Left lung (tissue), 10 donors: ENCODE measurements around the gene BAZ1A. TPM values are rescaled to one million over a fixed set of nuclear protein-coding genes. Genes with fewer than 3 reads are reported as not detected.

Experiments
- ATAC-seq: fragments of 200-7000 bp; cut with Tn5 transposase; one replicate; pipeline ENCODE4 v1.9.1; 2020; ENCODE audit warnings: moderate library complexity
- DNase-seq, 4 donors: peaks; one replicate each; pipeline ENCODE4 v3.0.0-alpha.2; 2013 to 2020
- H3K27ac ChIP-seq, 2 donors: fragments of 200-600 bp; sonication (generic) in 1 of 2; one replicate each; pipeline versions ENCODE4 v1.5.0 to v1.8.0; 2020 to 2021
- H3K27me3 ChIP-seq, 2 donors: fragments of 200-600 bp; sonication (generic) in 1 of 2; one replicate each; pipeline versions ENCODE4 v1.5.0 to v1.8.0; 2020 to 2021
- H3K36me3 ChIP-seq, 2 donors: fragments of 200-600 bp; sonication (generic) in 1 of 2; one replicate each; pipeline versions ENCODE4 v1.5.0 to v1.8.0; 2020 to 2021
- H3K4me1 ChIP-seq, 2 donors: fragments of 200-600 bp; one replicate each; pipeline ENCODE4 v1.8.0; 2021
- H3K4me3 ChIP-seq, 2 donors: fragments of 200-600 bp; sonication (generic) in 1 of 2; one replicate each; pipeline versions ENCODE4 v1.5.0 to v1.8.0; 2020 to 2021; ENCODE audit warnings: mild to moderate bottlenecking in 1 of 2
- H3K9me3 ChIP-seq, 2 donors: fragments of 200-600 bp; sonication (generic) in 1 of 2; one replicate each; pipeline versions ENCODE4 v1.5.0 to v1.8.0; 2020 to 2021
- intact Hi-C, 2 donors: fragments of 100-400 bp; cut with DNase I; formaldehyde crosslinking; loops; one replicate each; pipeline versions ENCODE4 v1.11.2 to v1.14.2; 2022
- polyA plus RNA-seq, 6 donors: library from polyadenylated mRNA; unstranded; fragments of 120-200 nt; gene quantifications; one replicate each; pipeline ENCODE4 v1.2.1, GENCODE V29; 2013; ENCODE audit not compliant: insufficient read length in 6 of 6
- total RNA-seq, 2 donors: library from RNA; stranded (reverse); fragmentation: NEBNext Ultra II Directional; extraction: Animal tissue kit (Norgen Biotek cat#: 25700); gene quantifications; one replicate each; pipeline ENCODE4 v1.2.1, GENCODE V29; 2021
- TF ChIP-seq, protein P1 (sequence below), 2 donors: fragments of 200-600 bp; sonication (generic) in 1 of 2; IDR thresholded peaks; one replicate each; pipeline versions ENCODE4 v1.5.0 to v1.8.0; 2021; ENCODE audit warnings: antibody characterized with exemption in 2 of 2
- donor health status: DM: no; HTN: yes; CAD: no.
- donor health status: DM: no; HTN: no; CAD: no.

Gene BAZ1A
- total and polyA plus RNA-seq, 8 donors: 30.4 to 50.4 (median 33.9) TPM

GRCh38 chr14:34776611-34777010 is 98.5 kb downstream of the BAZ1A start:
- TF ChIP-seq, protein P1, sequence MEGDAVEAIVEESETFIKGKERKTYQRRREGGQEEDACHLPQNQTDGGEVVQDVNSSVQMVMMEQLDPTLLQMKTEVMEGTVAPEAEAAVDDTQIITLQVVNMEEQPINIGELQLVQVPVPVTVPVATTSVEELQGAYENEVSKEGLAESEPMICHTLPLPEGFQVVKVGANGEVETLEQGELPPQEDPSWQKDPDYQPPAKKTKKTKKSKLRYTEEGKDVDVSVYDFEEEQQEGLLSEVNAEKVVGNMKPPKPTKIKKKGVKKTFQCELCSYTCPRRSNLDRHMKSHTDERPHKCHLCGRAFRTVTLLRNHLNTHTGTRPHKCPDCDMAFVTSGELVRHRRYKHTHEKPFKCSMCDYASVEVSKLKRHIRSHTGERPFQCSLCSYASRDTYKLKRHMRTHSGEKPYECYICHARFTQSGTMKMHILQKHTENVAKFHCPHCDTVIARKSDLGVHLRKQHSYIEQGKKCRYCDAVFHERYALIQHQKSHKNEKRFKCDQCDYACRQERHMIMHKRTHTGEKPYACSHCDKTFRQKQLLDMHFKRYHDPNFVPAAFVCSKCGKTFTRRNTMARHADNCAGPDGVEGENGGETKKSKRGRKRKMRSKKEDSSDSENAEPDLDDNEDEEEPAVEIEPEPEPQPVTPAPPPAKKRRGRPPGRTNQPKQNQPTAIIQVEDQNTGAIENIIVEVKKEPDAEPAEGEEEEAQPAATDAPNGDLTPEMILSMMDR (IDR thresholded peaks at IDR 0.05): no peak
- H3K9me3 ChIP-seq: no peaks in the 10 kb centered on the region
- no peak for DNase-seq
- H3K4me1 ChIP-seq: peaks cover 0 to 12% of the 10 kb centered on the region in 2 donors
- no peak overlapping the region for H3K27ac ChIP-seq
- no peak overlapping the region for H3K4me3 ChIP-seq
- peaks cover 0 to 97% of the 10 kb centered on the region in 2 donors for H3K36me3 ChIP-seq
- ATAC-seq: no peak
- intact Hi-C loops: no loop called here
- no peaks in the 10 kb centered on the region for H3K27me3 ChIP-seq

GRCh38 chr14:34775922-34776321 is 99.2 kb downstream of the BAZ1A start:
- Histone ChIP-seq H3K4me3 (no peak overlapping the region), H3K4me1 (peaks cover 0 to 5% of the 10 kb centered on the region in 2 donors), H3K36me3 (peaks cover 0 to 97% of the 10 kb centered on the region in 2 donors), H3K9me3 (no peaks in the 10 kb centered on the region), H3K27ac (no peak overlapping the region), H3K27me3 (no peaks in the 10 kb centered on the region)
- intact Hi-C loops: no loop called here
- no peak for ATAC-seq
- no peak for DNase-seq
- TF ChIP-seq, protein P1 (IDR thresholded peaks at IDR 0.05): no peak

DNA sequence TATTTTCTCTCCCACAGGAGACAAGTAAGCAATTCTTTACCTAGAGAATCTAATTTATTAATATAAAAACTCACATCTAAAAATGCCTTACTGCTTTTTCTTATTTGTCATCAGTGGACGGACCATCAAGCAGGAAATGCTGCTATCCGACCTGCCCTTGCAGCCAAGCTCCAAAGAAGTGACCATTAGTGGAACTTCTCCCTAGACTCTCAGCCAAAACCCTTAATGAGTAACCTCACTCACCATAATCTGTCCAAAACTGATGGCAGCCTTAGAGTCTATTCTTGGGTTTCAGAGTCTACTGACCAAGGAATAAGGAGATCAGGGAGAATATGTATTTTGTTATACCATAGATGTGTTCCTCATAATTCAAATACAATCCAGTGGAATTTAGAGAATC is 99.8 kb downstream of the BAZ1A start:
- ATAC-seq (no peak), DNase-seq (no peak)
- H3K9me3 ChIP-seq: no peaks in the 10 kb centered on the region
- peaks cover 0 to 97% of the 10 kb centered on the region in 2 donors for H3K36me3 ChIP-seq
- no peaks in the 10 kb centered on the region for H3K27me3 ChIP-seq
- no peak overlapping the region for H3K4me3 ChIP-seq
- no peak overlapping the region for H3K27ac ChIP-seq
- H3K4me1 ChIP-seq: no peaks in the 10 kb centered on the region
- intact Hi-C loops: no loop called here
- TF ChIP-seq, protein P1 (IDR thresholded peaks at IDR 0.05): no peak

DNA sequence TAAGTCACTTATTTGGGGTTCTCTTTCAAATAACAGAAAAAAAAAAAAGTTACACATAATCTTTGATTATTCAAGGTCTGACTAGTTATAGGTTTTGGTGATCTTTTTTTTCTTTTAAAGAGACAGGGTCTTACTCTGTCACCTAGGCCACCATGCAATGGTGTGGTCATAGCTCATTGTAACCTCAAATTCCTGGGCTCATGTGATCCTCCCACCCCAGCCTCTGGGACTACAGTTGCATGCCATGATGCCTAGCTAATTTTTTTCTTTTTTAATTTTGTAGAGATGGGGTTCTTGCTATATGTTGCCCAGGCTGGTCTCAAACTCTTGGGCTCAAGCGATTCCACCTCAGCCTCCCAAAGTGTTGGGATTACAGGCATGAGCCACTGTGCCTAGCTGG is 104.3 kb downstream of the BAZ1A start:
- Histone ChIP-seq H3K27me3 (no peaks in the 10 kb centered on the region), H3K9me3 (no peaks in the 10 kb centered on the region), H3K4me1 (no peaks in the 10 kb centered on the region), H3K36me3 (peaks cover 0 to 90% of the 10 kb centered on the region in 2 donors), H3K4me3 (no peak overlapping the region), H3K27ac (no peak overlapping the region)
- ATAC-seq: no peak
- TF ChIP-seq, protein P1 (IDR thresholded peaks at IDR 0.05): no peak
- no peak for DNase-seq
- intact Hi-C loops: no loop called here

DNA sequence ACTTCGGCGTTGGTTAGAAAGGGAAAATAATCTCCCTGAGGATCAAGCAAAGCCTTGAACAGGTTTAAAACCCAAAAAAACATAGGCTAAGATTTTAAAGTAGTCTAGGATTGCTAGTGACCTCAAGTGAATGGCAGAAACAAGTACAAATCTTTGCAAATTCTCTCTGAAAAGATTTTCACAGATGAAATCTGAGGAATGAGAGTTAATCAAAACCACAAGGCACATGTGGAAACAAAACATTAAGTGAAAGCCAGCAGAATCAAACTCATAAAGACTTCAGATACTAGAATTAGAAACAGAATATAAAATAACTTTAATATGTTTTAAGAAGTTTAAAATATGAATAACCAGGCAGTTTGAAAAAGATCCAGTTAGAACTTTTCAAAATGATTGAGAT is 108.6 kb downstream of the BAZ1A start:
- H3K9me3 ChIP-seq: no peaks in the 10 kb centered on the region
- no peaks in the 10 kb centered on the region for H3K27me3 ChIP-seq
- H3K36me3 ChIP-seq: peaks cover 0 to 86% of the 10 kb centered on the region in 2 donors
- H3K4me3 ChIP-seq: no peak overlapping the region
- DNase-seq (no peak), ATAC-seq (no peak)
- TF ChIP-seq, protein P1 (IDR thresholded peaks at IDR 0.05): no peak
- no peaks in the 10 kb centered on the region for H3K4me1 ChIP-seq
- H3K27ac ChIP-seq: no peak overlapping the region
- intact Hi-C loops: no loop called here
